HepG2 (cell line): ENCODE data around the gene IL17C. TPM values are rescaled to one million over a fixed set of nuclear protein-coding genes. Genes with fewer than 3 reads are reported as not detected.

Experiments used
- AHR ChIP-seq: IDR thresholded peaks from 2 replicates; pipeline ENCODE4 v1.6.1; 2018; ENCODE audit warnings: missing genetic modification reagents, missing compliant biosample characterization
- ARNT ChIP-seq: fragments of 450-650 bp; IDR thresholded peaks from 2 replicates; pipeline ENCODE4 v1.6.1; 2017
- CENPX ChIP-seq: sonication (generic); formaldehyde crosslinking; IDR thresholded peaks from 2 replicates; pipeline ENCODE4 v1.9.0; 2021; ENCODE audit warnings: mild to moderate bottlenecking, missing genetic modification reagents, moderate library complexity
- DNMT1 ChIP-seq: sonication (generic); formaldehyde crosslinking; IDR thresholded peaks from 2 replicates; pipeline ENCODE4 v1.5.1; 2020; ENCODE audit warnings: mild to moderate bottlenecking, missing genetic modification reagents
- MIXL1 ChIP-seq: IDR thresholded peaks from 2 replicates; pipeline ENCODE4 v1.6.1; 2016
- polyA plus RNA-seq, 8 experiments: library from polyadenylated mRNA; depleted of rRNA in 3 of 8; stranded (reverse) in 7 of 8; unstranded in 1 of 8; fragments of >200 nt; fragmentation: Illumina TruSeq in 4 of 8; extraction: Trizol in 4 of 8; gene quantifications; 2 replicates each; pipeline versions ENCODE4 v1.2.1 to v1.2.3, GENCODE V29; 2011 to 2016; ENCODE audit warnings: low read depth in 4 of 8, missing spikeins in 1 of 8, mixed read lengths in 1 of 8; ENCODE audit not compliant: insufficient read depth in 1 of 8
- total RNA-seq, 5 experiments: library from RNA; depleted of rRNA; stranded (reverse); fragments of >200 nt; fragmentation: Illumina TruSeq; extraction: Trizol; gene quantifications; 2 replicates each; pipeline ENCODE4 v1.2.3, GENCODE V29; 2016; ENCODE audit warnings: low read depth in 1 of 5
- TF ChIP-seq, protein P1 (sequence below): sonication (generic); formaldehyde crosslinking; IDR thresholded peaks from 2 replicates; pipeline ENCODE4 v1.5.0; 2020; ENCODE audit warnings: missing genetic modification reagents
- TF ChIP-seq, protein P2 (sequence below): sonication (generic); formaldehyde crosslinking; IDR thresholded peaks from 2 replicates; pipeline ENCODE4 v1.8.1; 2023; ENCODE audit warnings: missing genetic modification reagents, mild to moderate bottlenecking, borderline replicate concordance
- TF ChIP-seq, protein P3 (sequence below): sonication (generic); formaldehyde crosslinking; IDR thresholded peaks from 2 replicates; pipeline ENCODE4 v1.4.0; 2020; ENCODE audit warnings: missing genetic modification reagents
- TF ChIP-seq, protein P4 (sequence below): sonication (generic); formaldehyde crosslinking; conservative IDR thresholded peaks from 2 replicates; pipeline ENCODE4 v1.8.1; 2023; ENCODE audit warnings: missing genetic modification reagents
- TF ChIP-seq, protein P5 (sequence below): sonication (generic); formaldehyde crosslinking; IDR thresholded peaks from 2 replicates; pipeline ENCODE4 v1.8.0; 2022; ENCODE audit warnings: missing genetic modification reagents, low read depth, mild to moderate bottlenecking, borderline replicate concordance
- TF ChIP-seq, protein P6 (sequence below): sonication (generic); formaldehyde crosslinking; IDR thresholded peaks from 2 replicates; pipeline ENCODE4 v1.4.0; 2020; ENCODE audit warnings: missing genetic modification reagents
- TF ChIP-seq, protein P7 (sequence below): IDR thresholded peaks from 2 replicates; pipeline ENCODE4 v1.6.1; 2016; ENCODE audit warnings: low read depth, borderline replicate concordance
- TF ChIP-seq, protein P8 (sequence below), 2 experiments: IDR thresholded peaks; 2 replicates each; pipeline ENCODE4 v1.6.1; 2011 to 2012; ENCODE audit warnings: low read length in 2 of 2, borderline replicate concordance in 1 of 2, low read depth in 1 of 2, mild to moderate bottlenecking in 1 of 2, moderate library complexity in 1 of 2
- TF ChIP-seq, protein P9 (sequence below): sonication (generic); formaldehyde crosslinking; IDR thresholded peaks from 2 replicates; pipeline ENCODE4 v1.5.0; 2020; ENCODE audit warnings: mild to moderate bottlenecking, missing genetic modification reagents, moderate library complexity

IL17C gene
- total and polyA plus RNA-seq, 2 of the 13 experiments (the other 11 are each of a cell fraction or from before 2014, with no cell fraction given): not detected

DNA sequence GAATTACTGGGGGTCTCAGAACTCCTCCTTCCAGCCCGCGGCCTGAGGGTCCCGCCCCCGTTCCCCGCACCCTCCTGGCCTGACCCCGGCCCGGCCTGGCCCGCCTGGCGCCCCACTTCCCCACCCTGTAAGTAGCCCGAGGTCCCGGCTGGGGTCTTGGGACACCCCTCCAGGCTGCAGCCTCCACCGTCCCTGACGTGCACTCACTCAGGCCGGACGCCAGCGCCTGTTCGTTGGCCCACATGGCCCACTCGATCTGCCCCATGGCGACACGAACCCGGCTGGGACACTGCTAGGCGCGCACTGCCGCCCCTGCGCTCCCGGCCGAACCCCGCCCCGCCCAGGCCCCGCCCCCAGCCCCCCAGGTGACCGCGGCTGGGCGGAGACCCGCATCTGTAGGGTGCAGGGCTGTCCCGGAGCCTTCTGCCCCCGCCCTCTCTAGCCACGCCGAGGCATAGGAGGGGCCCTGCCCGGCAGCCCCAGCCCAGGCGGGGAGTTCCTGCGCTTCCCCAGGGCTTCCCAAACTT is 12.4 kb downstream of the IL17C start, which contains the start of gene CYBA (continued):
- no peak for TF ChIP-seq AHR (CRISPR knock-in tag)
- TF ChIP-seq, protein P1, sequence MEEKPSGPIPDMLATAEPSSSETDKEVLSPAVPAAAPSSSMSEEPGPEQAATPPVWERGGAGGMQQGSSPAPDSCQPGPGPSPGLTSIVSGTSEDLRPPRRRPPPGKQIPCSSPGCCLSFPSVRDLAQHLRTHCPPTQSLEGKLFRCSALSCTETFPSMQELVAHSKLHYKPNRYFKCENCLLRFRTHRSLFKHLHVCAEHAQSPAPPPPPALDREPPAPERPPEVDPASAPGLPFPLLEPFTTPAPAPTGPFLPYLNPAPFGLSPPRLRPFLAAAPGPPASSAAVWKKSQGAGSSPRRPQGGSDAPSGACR (CRISPR knock-in tag): no peak; the same call in 1 of the 2 replicates
- TF ChIP-seq, protein P2, sequence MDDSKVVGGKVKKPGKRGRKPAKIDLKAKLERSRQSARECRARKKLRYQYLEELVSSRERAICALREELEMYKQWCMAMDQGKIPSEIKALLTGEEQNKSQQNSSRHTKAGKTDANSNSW (CRISPR knock-in tag): no peak; the same call in 1 of the 2 replicates
- TF ChIP-seq, protein P3, sequence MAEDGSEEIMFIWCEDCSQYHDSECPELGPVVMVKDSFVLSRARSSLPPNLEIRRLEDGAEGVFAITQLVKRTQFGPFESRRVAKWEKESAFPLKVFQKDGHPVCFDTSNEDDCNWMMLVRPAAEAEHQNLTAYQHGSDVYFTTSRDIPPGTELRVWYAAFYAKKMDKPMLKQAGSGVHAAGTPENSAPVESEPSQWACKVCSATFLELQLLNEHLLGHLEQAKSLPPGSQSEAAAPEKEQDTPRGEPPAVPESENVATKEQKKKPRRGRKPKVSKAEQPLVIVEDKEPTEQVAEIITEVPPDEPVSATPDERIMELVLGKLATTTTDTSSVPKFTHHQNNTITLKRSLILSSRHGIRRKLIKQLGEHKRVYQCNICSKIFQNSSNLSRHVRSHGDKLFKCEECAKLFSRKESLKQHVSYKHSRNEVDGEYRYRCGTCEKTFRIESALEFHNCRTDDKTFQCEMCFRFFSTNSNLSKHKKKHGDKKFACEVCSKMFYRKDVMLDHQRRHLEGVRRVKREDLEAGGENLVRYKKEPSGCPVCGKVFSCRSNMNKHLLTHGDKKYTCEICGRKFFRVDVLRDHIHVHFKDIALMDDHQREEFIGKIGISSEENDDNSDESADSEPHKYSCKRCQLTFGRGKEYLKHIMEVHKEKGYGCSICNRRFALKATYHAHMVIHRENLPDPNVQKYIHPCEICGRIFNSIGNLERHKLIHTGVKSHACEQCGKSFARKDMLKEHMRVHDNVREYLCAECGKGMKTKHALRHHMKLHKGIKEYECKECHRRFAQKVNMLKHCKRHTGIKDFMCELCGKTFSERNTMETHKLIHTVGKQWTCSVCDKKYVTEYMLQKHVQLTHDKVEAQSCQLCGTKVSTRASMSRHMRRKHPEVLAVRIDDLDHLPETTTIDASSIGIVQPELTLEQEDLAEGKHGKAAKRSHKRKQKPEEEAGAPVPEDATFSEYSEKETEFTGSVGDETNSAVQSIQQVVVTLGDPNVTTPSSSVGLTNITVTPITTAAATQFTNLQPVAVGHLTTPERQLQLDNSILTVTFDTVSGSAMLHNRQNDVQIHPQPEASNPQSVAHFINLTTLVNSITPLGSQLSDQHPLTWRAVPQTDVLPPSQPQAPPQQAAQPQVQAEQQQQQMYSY (CRISPR knock-in tag): no peak
- TF ChIP-seq, protein P4, sequence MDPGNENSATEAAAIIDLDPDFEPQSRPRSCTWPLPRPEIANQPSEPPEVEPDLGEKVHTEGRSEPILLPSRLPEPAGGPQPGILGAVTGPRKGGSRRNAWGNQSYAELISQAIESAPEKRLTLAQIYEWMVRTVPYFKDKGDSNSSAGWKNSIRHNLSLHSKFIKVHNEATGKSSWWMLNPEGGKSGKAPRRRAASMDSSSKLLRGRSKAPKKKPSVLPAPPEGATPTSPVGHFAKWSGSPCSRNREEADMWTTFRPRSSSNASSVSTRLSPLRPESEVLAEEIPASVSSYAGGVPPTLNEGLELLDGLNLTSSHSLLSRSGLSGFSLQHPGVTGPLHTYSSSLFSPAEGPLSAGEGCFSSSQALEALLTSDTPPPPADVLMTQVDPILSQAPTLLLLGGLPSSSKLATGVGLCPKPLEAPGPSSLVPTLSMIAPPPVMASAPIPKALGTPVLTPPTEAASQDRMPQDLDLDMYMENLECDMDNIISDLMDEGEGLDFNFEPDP (CRISPR knock-in tag): peak; percentile 98
- TF ChIP-seq, protein P5, sequence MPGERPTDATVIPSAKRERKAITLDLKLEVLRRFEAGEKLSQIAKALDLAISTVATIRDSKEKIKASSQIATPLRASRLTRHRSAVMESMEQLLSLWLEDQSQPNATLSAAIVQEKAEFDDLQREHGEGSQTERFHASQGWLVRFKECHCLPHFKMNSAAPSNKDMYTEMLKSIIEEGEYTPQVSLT (CRISPR knock-in tag): no peak
- TF ChIP-seq, protein P6, sequence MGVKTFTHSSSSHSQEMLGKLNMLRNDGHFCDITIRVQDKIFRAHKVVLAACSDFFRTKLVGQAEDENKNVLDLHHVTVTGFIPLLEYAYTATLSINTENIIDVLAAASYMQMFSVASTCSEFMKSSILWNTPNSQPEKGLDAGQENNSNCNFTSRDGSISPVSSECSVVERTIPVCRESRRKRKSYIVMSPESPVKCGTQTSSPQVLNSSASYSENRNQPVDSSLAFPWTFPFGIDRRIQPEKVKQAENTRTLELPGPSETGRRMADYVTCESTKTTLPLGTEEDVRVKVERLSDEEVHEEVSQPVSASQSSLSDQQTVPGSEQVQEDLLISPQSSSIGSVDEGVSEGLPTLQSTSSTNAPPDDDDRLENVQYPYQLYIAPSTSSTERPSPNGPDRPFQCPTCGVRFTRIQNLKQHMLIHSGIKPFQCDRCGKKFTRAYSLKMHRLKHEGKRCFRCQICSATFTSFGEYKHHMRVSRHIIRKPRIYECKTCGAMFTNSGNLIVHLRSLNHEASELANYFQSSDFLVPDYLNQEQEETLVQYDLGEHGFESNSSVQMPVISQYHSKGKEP (CRISPR knock-in tag): 0 out of 2 replicates have a peak, but pooled peaks have one; percentile 31
- TF ChIP-seq MIXL1 (CRISPR knock-in tag): 0 out of 2 replicates have a peak, but pooled peaks have one; percentile 43
- TF ChIP-seq, protein P7, sequence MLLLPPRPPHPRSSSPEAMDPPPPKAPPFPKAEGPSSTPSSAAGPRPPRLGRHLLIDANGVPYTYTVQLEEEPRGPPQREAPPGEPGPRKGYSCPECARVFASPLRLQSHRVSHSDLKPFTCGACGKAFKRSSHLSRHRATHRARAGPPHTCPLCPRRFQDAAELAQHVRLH (CRISPR knock-in tag): no peak
- TF ChIP-seq, protein P8, sequence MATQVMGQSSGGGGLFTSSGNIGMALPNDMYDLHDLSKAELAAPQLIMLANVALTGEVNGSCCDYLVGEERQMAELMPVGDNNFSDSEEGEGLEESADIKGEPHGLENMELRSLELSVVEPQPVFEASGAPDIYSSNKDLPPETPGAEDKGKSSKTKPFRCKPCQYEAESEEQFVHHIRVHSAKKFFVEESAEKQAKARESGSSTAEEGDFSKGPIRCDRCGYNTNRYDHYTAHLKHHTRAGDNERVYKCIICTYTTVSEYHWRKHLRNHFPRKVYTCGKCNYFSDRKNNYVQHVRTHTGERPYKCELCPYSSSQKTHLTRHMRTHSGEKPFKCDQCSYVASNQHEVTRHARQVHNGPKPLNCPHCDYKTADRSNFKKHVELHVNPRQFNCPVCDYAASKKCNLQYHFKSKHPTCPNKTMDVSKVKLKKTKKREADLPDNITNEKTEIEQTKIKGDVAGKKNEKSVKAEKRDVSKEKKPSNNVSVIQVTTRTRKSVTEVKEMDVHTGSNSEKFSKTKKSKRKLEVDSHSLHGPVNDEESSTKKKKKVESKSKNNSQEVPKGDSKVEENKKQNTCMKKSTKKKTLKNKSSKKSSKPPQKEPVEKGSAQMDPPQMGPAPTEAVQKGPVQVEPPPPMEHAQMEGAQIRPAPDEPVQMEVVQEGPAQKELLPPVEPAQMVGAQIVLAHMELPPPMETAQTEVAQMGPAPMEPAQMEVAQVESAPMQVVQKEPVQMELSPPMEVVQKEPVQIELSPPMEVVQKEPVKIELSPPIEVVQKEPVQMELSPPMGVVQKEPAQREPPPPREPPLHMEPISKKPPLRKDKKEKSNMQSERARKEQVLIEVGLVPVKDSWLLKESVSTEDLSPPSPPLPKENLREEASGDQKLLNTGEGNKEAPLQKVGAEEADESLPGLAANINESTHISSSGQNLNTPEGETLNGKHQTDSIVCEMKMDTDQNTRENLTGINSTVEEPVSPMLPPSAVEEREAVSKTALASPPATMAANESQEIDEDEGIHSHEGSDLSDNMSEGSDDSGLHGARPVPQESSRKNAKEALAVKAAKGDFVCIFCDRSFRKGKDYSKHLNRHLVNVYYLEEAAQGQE (IDR thresholded peaks at IDR 0.05; ENCODE audit: borderline replicate concordance in 1 of 2, low read depth in 1 of 2, low read length in 2 of 2): peak in 1 of 2 experiments; percentile 51; a peak in 1 of 4 replicates
- no peak for TF ChIP-seq CENPX (CRISPR knock-in tag)
- TF ChIP-seq ARNT: no peak
- TF ChIP-seq DNMT1 (CRISPR knock-in tag): no peak
- TF ChIP-seq, protein P9, sequence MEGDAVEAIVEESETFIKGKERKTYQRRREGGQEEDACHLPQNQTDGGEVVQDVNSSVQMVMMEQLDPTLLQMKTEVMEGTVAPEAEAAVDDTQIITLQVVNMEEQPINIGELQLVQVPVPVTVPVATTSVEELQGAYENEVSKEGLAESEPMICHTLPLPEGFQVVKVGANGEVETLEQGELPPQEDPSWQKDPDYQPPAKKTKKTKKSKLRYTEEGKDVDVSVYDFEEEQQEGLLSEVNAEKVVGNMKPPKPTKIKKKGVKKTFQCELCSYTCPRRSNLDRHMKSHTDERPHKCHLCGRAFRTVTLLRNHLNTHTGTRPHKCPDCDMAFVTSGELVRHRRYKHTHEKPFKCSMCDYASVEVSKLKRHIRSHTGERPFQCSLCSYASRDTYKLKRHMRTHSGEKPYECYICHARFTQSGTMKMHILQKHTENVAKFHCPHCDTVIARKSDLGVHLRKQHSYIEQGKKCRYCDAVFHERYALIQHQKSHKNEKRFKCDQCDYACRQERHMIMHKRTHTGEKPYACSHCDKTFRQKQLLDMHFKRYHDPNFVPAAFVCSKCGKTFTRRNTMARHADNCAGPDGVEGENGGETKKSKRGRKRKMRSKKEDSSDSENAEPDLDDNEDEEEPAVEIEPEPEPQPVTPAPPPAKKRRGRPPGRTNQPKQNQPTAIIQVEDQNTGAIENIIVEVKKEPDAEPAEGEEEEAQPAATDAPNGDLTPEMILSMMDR (CRISPR knock-in tag): no peak
